Left ventricle myocardium inferior (tissue), 1 donor: ENCODE results near the gene C16orf95. TPM values are rescaled to one million over a fixed set of nuclear protein-coding genes. Genes with fewer than 3 reads are reported as not detected.

Experiments used
- DNase-seq: peaks from one replicate; pipeline ENCODE4 v3.0.0-alpha.2; 2020
- H3K27ac ChIP-seq: fragments of 200-600 bp; replicated peaks from 2 replicates; pipeline ENCODE4 v1.8.0; 2021
- H3K27me3 ChIP-seq: fragments of 200-600 bp; 2 replicates; pipeline ENCODE4 v1.8.0; 2021; ENCODE audit warnings: low read depth
- H3K36me3 ChIP-seq: fragments of 200-600 bp; 2 replicates; pipeline ENCODE4 v1.8.0; 2021
- H3K4me1 ChIP-seq: fragments of 200-600 bp; 2 replicates; pipeline ENCODE4 v1.8.0; 2021
- H3K4me3 ChIP-seq: fragments of 200-600 bp; 2 replicates; pipeline ENCODE4 v1.8.0; 2021; ENCODE audit warnings: mild to moderate bottlenecking, moderate library complexity
- H3K9me3 ChIP-seq: fragments of 200-600 bp; replicated peaks from 2 replicates; pipeline ENCODE4 v1.8.0; 2021
- intact Hi-C: fragments of 100-400 bp; cut with micrococcal nuclease; formaldehyde crosslinking; loops from one replicate; pipeline ENCODE4 v1.11.0; 2022
- total RNA-seq: library from RNA; stranded (reverse); fragmentation: NEBNext Ultra II Directional; extraction: Animal tissue kit (Norgen Biotek cat#: 25700); gene quantifications from one replicate; pipeline ENCODE4 v1.2.1, GENCODE V29; 2021
- TF ChIP-seq, protein P1 (sequence below): fragments of 200-600 bp; IDR thresholded peaks from 2 replicates; pipeline ENCODE4 v1.8.0; 2021; ENCODE audit warnings: antibody characterized with exemption, mild to moderate bottlenecking, borderline replicate concordance
- donor health status: DM: no; HTN: yes; CAD: no; lungs with severe emphysema.

C16orf95 gene
- total RNA-seq, 1 donor from 2014 or later: 3.2 TPM

GRCh38 chr16:87286839-87287626 is 30.2 kb downstream of the C16orf95 start:
- peaks cover 4% of the 10 kb centered on the region for H3K27me3 ChIP-seq
- TF ChIP-seq, protein P1, sequence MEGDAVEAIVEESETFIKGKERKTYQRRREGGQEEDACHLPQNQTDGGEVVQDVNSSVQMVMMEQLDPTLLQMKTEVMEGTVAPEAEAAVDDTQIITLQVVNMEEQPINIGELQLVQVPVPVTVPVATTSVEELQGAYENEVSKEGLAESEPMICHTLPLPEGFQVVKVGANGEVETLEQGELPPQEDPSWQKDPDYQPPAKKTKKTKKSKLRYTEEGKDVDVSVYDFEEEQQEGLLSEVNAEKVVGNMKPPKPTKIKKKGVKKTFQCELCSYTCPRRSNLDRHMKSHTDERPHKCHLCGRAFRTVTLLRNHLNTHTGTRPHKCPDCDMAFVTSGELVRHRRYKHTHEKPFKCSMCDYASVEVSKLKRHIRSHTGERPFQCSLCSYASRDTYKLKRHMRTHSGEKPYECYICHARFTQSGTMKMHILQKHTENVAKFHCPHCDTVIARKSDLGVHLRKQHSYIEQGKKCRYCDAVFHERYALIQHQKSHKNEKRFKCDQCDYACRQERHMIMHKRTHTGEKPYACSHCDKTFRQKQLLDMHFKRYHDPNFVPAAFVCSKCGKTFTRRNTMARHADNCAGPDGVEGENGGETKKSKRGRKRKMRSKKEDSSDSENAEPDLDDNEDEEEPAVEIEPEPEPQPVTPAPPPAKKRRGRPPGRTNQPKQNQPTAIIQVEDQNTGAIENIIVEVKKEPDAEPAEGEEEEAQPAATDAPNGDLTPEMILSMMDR: no peak
- no peak overlapping the region for H3K4me3 ChIP-seq
- no peak for DNase-seq
- no peaks in the 10 kb centered on the region for H3K36me3 ChIP-seq
- H3K27ac ChIP-seq: no peak overlapping the region
- intact Hi-C loops: no loop called here
- no peaks in the 10 kb centered on the region for H3K4me1 ChIP-seq
- H3K9me3 ChIP-seq: peaks cover 7% of the 10 kb centered on the region

- H3K4me3 ChIP-seq: no peak overlapping the region
- H3K27me3 ChIP-seq: peaks cover 16% of the 10 kb centered on the region
- intact Hi-C loops: no loop called here
- TF ChIP-seq, protein P1: no peak
- peaks cover 7% of the 10 kb centered on the region for H3K9me3 ChIP-seq
- H3K27ac ChIP-seq: no peak overlapping the region
- H3K36me3 ChIP-seq: no peaks in the 10 kb centered on the region
- H3K4me1 ChIP-seq: no peaks in the 10 kb centered on the region
- no peak for DNase-seq
Observed at GRCh38 chr16:87284183-87284582, 33.0 kb downstream of the C16orf95 start.

DNA sequence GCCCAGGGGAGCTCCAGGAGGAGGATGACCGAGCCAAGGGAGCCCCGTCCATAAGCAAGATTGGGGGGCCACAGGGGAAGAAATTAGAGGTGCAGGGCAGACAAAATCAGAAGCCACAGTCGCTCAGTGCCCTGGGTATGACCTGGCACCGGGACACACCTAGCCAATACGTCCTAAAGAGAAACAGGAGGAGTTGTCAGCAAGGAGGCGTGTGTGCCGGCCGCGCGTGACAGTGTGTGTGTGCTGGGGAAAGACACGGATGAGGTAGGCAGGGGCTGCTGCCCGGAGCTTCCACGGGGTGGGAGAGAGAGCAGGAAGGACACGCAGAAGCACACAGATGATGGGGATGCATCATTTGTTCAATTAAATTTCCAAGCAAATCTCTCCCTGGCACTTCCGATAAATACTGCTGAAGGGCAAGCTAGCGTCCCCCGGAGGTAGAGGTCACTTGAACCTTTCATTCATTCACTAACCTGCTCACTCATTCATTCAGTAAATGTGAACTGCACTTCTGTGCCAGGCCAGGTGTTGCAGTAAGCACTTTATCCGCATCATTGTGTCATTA is 38.0 kb downstream of the C16orf95 start:
- intact Hi-C loops: loop anchor here (5.0 kb wide), 1 partner anchor 717 kb away; no protein-coding TSS in a partner anchor
- Histone ChIP-seq H3K27ac (no peak overlapping the region), H3K36me3 (no peaks in the 10 kb centered on the region), H3K9me3 (no peaks in the 10 kb centered on the region), H3K4me1 (peaks cover 4% of the 10 kb centered on the region), H3K27me3 (peaks cover 48% of the 10 kb centered on the region), H3K4me3 (no peak overlapping the region)
- no peak for DNase-seq
- TF ChIP-seq, protein P1: no peak

DNA sequence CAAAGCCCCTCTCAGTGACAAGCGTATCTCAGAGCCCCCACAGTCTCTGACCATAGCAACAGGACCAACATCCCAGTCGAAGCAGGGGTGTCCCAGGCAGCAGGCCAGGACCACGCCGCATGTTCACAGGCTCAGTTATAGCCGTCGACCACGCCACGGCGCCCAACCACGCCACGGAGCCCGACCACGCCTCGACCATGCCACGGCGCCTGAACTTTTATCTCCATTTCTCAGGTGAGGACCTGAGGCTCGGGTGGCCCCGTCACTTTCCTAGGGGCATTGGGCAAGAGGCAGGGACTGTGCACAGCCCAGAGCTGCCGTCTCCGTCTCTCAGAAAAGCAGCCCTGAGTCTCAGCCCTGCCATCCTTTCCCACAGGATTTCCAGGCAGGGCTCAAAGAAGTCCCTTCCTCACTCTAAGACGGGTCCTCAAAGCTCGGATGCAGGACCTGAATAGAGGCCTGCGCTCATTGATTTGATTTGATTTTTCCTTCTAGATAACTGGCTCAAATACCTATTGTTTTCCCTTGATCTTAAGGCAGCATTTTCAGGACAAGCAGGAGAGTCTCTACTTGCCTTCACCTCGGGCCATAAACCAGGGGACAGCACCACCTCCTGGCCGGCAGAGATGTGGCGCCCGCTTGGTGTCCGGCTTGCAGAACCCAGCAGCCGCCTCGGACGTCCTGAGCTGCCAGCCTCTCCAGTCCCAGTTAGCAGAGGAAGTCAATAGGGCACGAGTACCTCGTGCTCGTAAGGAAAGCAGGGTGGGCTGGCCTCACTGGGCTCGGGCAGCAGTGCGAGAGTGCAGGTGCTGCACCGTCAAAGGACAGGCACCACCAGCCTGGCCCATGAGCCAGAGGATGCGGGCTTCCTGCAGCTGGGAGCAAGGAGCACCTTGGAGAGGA is 38.8 kb downstream of the C16orf95 start:
- H3K36me3 ChIP-seq: no peaks in the 10 kb centered on the region
- no peaks in the 10 kb centered on the region for H3K9me3 ChIP-seq
- H3K27me3 ChIP-seq: peaks cover 56% of the 10 kb centered on the region
- DNase-seq: peak; percentile 78
- TF ChIP-seq, protein P1: peak; percentile 91
- no peak overlapping the region for H3K27ac ChIP-seq
- no peak overlapping the region for H3K4me3 ChIP-seq
- H3K4me1 ChIP-seq: peaks cover 4% of the 10 kb centered on the region
- intact Hi-C loops: loop anchor here (5.0 kb wide), 1 partner anchor 716 kb away; no protein-coding TSS in a partner anchor

GRCh38 chr16:87276924-87277323 is 40.3 kb downstream of the C16orf95 start:
- intact Hi-C loops: loop anchor here (5.0 kb wide), 1 partner anchor 715 kb away; no protein-coding TSS in a partner anchor
- Histone ChIP-seq H3K36me3 (no peaks in the 10 kb centered on the region), H3K4me3 (no peak overlapping the region)

More at GRCh38 chr16:87276924-87277323, 40.3 kb downstream of the C16orf95 start:
- H3K9me3 ChIP-seq: no peaks in the 10 kb centered on the region
- no peak overlapping the region for H3K27ac ChIP-seq
- no peak for DNase-seq
- H3K4me1 ChIP-seq: peaks cover 4% of the 10 kb centered on the region
- peaks cover 52% of the 10 kb centered on the region for H3K27me3 ChIP-seq
- TF ChIP-seq, protein P1: no peak
